ENCODE results near the gene RPS3. TPM values are rescaled to one million over a fixed set of nuclear protein-coding genes. Genes with fewer than 3 reads are reported as not detected.

Gene RPS3
- total and polyA plus RNA-seq, 2 of the 13 experiments (the other 11 are each of a cell fraction or from before 2014, with no cell fraction given) = 2,143 to 3,616 TPM

DNA sequence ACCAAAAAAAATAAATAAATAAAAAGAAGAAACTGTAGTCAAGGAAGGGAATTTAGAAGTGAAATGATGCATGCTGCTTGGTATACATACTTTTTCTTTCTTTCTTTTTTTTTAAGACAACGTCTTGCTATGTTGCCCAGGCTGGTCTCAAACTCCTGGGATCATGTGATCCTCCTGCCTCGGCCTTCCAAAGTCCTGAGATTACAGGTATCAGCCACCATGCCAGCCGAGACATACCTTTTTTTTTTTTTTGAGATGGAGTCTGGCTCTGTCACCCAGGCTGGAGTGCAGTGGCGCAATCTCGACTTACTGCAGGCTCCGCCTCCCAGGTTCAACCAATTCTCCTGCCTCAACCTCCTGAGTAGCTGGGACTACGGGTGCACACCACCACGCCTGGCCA is 26.1 kb upstream of the RPS3 start:
- TF ChIP-seq CERS6 (CRISPR knock-in tag; IDR thresholded peaks at IDR 0.05) (no peak), HES4 (CRISPR knock-in tag; IDR thresholded peaks at IDR 0.05; ENCODE audit: borderline replicate concordance) (no peak), HOMEZ (CRISPR knock-in tag; IDR thresholded peaks at IDR 0.05; ENCODE audit: low read depth) (no peak), XBP1 (CRISPR knock-in tag; IDR thresholded peaks at IDR 0.05) (no peak), MZF1 (CRISPR knock-in tag; IDR thresholded peaks at IDR 0.05; ENCODE audit: borderline replicate concordance) (no peak), KDM4B (CRISPR knock-in tag; IDR thresholded peaks at IDR 0.05) (no peak), MEIS1 (CRISPR knock-in tag; IDR thresholded peaks at IDR 0.05; ENCODE audit: borderline replicate concordance) (no peak)
- TF ChIP-seq, protein P1, sequence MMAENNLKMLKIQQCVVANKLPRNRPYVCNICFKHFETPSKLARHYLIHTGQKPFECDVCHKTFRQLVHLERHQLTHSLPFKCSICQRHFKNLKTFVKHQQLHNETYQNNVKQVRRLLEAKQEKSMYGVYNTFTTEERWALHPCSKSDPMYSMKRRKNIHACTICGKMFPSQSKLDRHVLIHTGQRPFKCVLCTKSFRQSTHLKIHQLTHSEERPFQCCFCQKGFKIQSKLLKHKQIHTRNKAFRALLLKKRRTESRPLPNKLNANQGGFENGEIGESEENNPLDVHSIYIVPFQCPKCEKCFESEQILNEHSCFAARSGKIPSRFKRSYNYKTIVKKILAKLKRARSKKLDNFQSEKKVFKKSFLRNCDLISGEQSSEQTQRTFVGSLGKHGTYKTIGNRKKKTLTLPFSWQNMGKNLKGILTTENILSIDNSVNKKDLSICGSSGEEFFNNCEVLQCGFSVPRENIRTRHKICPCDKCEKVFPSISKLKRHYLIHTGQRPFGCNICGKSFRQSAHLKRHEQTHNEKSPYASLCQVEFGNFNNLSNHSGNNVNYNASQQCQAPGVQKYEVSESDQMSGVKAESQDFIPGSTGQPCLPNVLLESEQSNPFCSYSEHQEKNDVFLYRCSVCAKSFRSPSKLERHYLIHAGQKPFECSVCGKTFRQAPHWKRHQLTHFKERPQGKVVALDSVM (CRISPR knock-in tag; IDR thresholded peaks at IDR 0.05) = no peak
- peaks cover 45% of the 10 kb centered on the region for H3K4me1 ChIP-seq (ENCODE audit: insufficient read depth, low read length)
- H4K20me1 ChIP-seq (ENCODE audit: insufficient read depth, low read length) = peaks cover 4% of the 10 kb centered on the region; the same call in 1 of the 2 replicates
- H3K27ac ChIP-seq (ENCODE audit: extremely low read length, insufficient read depth, low read length) = no peak overlapping the region
- no peak overlapping the region for H2AFZ ChIP-seq (ENCODE audit: low read length)
- no peaks in the 10 kb centered on the region for H3K79me2 ChIP-seq (ENCODE audit: insufficient read depth, low read length)
- ChIA-PET CTCF (ENCODE audit: low intra/inter-chr PET ratio, low total read pairs) (no interaction called here), POLR2A (interaction anchor here (1.2 to 2.2 kb wide), 3 partner anchors 9 to 30 kb away, joined by 3 to 13 read pairs (median 4); no protein-coding TSS in a partner anchor)
- peaks cover 7 to 34% of the 10 kb centered on the region in 2 experiments for H3K27me3 ChIP-seq (ENCODE audit: control insufficient read depth in 1 of 2, insufficient read depth in 2 of 2, low read length in 2 of 2)
- intact Hi-C loops (cut with micrococcal nuclease; ENCODE audit: unreplicated experiment) = no loop called here
- H3K4me3 ChIP-seq (replicated peaks in 1 of 3; ENCODE audit: insufficient read depth in 1 of 3, low read depth in 2 of 3, low read length in 3 of 3) = no peak overlapping the region
- 35% methylated on average over 8 of the region's 8 CpGs for WGBS (ENCODE audit: low lambda C conversion rate)
- in situ Hi-C loops (cut with HindIII; ENCODE audit: extremely low pct_ligation_motif_present, low pct_unique_long_range_greater_than_20kb) = no loop called here
- no peaks in the 10 kb centered on the region for H3K36me3 ChIP-seq (replicated peaks in 1 of 2; ENCODE audit: control insufficient read depth in 1 of 2, insufficient read depth in 2 of 2, low read length in 2 of 2)
- ATAC-seq = no peak
- no peak for FAIRE-seq
- no peak overlapping the region for H3K9ac ChIP-seq (ENCODE audit: insufficient read depth, low read depth, low read length)
- no peak overlapping the region for H3K4me2 ChIP-seq (ENCODE audit: low read depth, low read length)
- BruUV-seq (replicated peaks) = no TSS peak
- no peak for DNase-seq (ENCODE audit: low spot score)
- no peaks in the 10 kb centered on the region for H3K9me3 ChIP-seq (ENCODE audit: low read length)

All from HepG2 (cell line).